OCI-LY3 (cell line): ENCODE data around the gene GNA12.

Source experiments
- EZH2phosphoT487 ChIP-seq: fragments of 200-600 bp; shearing (Covaris generic); IDR thresholded peaks from 2 replicates; pipeline ENCODE4 v1.6.1; 2018; ENCODE audit warnings: antibody characterized with exemption, mixed run types, low read depth
- TF ChIP-seq, protein P1 (sequence below): fragments of 200-600, 300-600 bp; sonication (generic); IDR thresholded peaks from 2 replicates; pipeline ENCODE4 v1.5.1; 2014; ENCODE audit warnings: antibody characterized with exemption, low read length, low read depth

DNA sequence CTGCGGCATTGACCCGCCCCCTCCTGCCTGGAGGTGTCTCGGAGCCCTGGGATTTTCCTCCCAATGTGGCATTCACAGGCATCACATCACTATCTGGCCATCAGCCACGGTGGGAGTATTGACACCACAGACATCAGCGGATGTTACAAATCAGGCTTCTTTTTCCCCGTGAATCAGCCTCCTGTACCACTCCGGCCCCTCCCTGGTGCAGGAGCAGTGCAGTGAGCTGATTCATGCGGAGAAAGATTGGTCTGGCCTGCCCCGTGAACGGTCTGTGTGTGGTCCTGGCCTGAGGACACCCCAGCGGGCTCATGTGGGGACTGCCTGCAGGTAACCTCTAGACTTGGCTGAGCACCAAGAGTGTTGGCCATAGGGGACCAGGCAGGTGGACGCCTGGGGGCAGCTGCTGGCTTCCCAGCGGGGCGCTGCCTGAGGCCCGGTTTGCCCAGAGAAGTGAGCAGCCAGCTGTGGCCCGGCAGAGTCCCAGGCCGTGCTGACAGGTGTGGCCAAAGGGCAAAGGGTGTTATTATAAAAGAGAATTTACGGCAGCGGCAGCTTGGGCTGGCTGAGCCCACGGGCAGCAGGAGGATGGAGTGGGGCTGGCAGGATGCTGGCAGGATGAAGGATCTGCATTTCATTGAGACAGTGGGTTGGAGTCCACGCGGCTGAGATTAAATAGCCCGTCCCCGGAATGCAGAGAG is 32.1 kb upstream of the GNA12 start:
- TF ChIP-seq, protein P1, sequence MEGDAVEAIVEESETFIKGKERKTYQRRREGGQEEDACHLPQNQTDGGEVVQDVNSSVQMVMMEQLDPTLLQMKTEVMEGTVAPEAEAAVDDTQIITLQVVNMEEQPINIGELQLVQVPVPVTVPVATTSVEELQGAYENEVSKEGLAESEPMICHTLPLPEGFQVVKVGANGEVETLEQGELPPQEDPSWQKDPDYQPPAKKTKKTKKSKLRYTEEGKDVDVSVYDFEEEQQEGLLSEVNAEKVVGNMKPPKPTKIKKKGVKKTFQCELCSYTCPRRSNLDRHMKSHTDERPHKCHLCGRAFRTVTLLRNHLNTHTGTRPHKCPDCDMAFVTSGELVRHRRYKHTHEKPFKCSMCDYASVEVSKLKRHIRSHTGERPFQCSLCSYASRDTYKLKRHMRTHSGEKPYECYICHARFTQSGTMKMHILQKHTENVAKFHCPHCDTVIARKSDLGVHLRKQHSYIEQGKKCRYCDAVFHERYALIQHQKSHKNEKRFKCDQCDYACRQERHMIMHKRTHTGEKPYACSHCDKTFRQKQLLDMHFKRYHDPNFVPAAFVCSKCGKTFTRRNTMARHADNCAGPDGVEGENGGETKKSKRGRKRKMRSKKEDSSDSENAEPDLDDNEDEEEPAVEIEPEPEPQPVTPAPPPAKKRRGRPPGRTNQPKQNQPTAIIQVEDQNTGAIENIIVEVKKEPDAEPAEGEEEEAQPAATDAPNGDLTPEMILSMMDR, result no peak
- TF ChIP-seq EZH2phosphoT487, result no peak
